Measurements from ENCODE around the gene PDIA6. TPM values are rescaled to one million over a fixed set of nuclear protein-coding genes. Genes with fewer than 3 reads are reported as not detected.

Gene PDIA6
- total RNA-seq, 2 experiments from 2014 or later = 147 to 148 TPM

DNA sequence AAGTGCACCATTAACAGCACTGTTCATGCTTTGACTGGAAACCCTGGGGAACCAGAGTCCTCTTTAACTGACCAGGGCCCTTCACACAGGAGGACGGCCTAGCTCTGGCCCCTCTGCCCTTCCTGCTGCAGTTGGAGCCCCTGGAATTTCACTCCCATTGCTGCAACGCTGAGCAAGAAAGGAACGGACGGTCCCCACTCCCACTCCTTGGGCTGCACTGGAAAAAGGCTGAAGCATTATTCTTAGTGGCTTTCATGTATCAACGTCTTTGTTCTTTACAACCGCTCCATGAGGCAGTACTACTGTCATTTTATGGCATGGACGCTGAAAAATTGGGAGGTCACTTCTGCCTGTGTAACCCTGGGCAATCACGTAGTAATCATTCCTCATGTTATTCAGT is 9.9 kb downstream of the PDIA6 start:
- DNase-seq = no peak
- peaks cover 11% of the 10 kb centered on the region for H3K36me3 Mint-ChIP-seq
- H3K4me3 Mint-ChIP-seq = no peak overlapping the region
- no peaks in the 10 kb centered on the region for H3K27me3 Mint-ChIP-seq
- no peak overlapping the region for H3K27ac Mint-ChIP-seq
- H3K9me3 Mint-ChIP-seq = no peaks in the 10 kb centered on the region
- peaks cover 15% of the 10 kb centered on the region for H3K4me1 Mint-ChIP-seq

DNA sequence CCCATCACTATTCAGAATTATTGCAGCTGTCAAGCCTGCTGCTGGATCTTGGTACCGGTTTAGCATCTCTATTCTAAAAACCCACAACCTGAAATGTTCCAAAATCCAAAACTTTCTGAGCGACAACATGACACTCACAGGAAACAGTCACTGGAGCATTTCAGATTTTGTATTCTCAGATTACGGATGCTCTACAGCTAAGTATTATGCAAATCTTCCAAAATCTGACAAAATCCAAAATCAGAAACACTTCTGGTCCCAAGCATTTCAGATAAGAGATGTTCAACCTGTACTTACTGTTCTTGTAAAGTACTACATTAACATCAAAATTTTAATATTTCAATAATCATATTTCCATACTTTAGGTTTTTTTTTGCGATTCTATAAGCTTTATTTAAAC is 12.4 kb downstream of the PDIA6 start:
- DNase-seq = no peak
- H3K27me3 Mint-ChIP-seq = no peaks in the 10 kb centered on the region
- no peaks in the 10 kb centered on the region for H3K9me3 Mint-ChIP-seq
- peaks cover 18% of the 10 kb centered on the region for H3K36me3 Mint-ChIP-seq
- no peak overlapping the region for H3K27ac Mint-ChIP-seq
- H3K4me1 Mint-ChIP-seq = peaks cover 2% of the 10 kb centered on the region
- no peak overlapping the region for H3K4me3 Mint-ChIP-seq

DNA sequence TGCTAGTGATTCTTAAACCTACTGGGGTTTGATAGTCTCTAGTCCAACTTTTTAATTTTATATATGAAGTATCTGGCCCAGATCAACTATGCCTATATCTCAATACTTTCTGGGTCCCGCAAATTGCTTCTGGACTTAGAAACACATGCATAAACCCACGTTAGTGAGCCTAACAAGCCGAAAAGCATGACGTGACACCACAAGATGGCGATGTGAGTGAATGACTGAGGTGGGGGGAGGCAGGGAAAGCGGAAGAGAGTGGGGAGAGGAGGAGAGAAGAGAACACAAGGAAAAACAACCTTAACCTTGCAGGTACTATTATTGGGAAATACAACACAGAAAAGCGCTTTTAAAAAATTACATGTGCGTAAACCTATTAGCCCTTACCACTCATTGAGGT is 13.8 kb downstream of the PDIA6 start:
- Mint-ChIP-seq H3K4me1 (peaks cover 2% of the 10 kb centered on the region), H3K36me3 (peaks cover 16% of the 10 kb centered on the region), H3K27me3 (no peaks in the 10 kb centered on the region), H3K27ac (no peak overlapping the region), H3K4me3 (no peak overlapping the region), H3K9me3 (no peaks in the 10 kb centered on the region)
- no peak for DNase-seq

DNA sequence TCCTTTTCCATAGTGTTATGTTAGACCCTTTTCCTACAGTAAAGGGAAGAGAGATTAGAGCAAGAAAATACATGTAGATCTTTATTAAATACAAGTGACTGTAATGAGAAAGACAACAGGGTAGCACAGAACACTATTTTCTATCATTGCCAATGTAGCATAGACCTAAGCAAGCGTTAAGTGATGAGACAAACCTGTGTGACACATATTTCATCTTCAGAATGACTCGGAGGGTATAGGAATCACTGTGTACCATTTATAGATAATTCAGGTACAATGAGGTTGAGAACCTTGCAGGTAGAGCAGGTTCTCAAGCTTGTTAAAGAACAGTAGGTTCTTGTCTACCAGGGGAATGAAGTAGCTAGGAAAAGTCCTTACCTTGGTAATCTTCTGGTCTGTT is 15.9 kb downstream of the PDIA6 start:
- H3K4me3 Mint-ChIP-seq = no peak overlapping the region
- H3K36me3 Mint-ChIP-seq = peaks cover 26% of the 10 kb centered on the region
- no peak for DNase-seq
- H3K27me3 Mint-ChIP-seq = no peaks in the 10 kb centered on the region
- no peaks in the 10 kb centered on the region for H3K9me3 Mint-ChIP-seq
- H3K4me1 Mint-ChIP-seq = peaks cover 4% of the 10 kb centered on the region
- H3K27ac Mint-ChIP-seq = no peak overlapping the region

DNA sequence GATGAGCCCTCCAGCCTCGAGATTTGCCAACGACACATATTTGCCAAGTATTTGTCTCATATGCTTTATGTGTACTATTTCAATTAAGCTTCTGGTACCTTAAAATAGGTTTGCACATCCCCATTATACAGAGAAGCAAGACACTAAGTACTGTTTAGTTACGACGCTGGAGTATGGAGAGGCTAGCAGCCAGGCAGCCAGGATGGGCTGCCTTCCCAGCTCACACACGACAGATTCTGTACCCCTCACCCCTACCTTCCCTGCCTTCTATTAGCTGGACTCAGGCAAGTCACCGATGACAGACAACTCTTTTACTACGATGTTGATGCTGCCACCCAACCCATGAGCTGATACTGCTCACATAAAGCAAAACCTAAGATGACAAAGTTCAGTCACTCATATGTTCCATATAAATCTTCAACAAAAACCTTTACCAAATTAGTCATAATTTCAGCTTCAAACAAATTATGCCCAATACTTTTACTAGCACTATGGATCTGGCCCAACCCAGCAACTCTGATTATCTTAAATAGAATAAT is 17.0 kb downstream of the PDIA6 start:
- Mint-ChIP-seq H3K4me3 (no peak overlapping the region), H3K9me3 (no peaks in the 10 kb centered on the region), H3K27ac (no peak overlapping the region), H3K27me3 (no peaks in the 10 kb centered on the region), H3K4me1 (peaks cover 10% of the 10 kb centered on the region), H3K36me3 (peaks cover 36% of the 10 kb centered on the region)
- no peak for DNase-seq

DNA sequence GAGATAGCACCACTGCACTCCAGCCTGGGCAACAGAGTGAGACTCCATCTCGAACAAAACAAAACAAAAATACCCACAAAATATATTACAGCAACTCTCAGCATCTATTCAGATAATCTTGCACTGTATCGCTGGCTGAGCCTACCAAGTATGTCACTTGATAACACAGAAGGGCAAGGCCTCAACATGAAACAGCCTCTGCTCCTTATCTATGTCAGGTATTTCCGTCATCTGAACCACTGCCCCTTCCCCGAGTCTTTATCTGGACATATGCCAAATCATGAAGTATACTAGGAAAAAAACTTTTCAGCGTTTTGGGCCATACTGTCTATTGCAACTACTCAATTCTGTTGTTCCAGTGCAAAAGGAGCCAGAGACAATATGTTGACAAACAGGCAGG is 17.7 kb downstream of the PDIA6 start:
- H3K4me1 Mint-ChIP-seq = peaks cover 15% of the 10 kb centered on the region
- H3K36me3 Mint-ChIP-seq = peaks cover 36% of the 10 kb centered on the region

DNA sequence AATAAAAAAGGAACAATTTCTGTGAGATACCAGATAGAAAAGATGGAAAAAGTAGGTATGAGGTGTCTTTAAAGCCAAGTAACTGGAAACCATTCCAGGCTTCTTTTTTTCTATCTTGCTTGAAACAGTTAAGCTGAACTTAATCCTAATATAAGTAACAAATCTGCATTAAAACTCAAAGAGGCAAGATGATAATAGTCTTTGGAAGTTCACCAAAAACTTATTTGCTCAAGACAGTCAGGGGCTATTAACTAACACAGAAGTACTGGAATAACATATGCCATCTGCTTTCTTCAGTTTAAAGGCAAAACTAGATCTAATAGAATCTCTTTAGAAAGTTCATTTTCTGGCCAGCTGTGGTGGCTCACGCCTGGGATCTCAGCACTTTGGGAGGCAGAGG is 18.8 kb downstream of the PDIA6 start:
- H3K9me3 Mint-ChIP-seq = no peaks in the 10 kb centered on the region
- no peak overlapping the region for H3K27ac Mint-ChIP-seq
- peaks cover 15% of the 10 kb centered on the region for H3K4me1 Mint-ChIP-seq
- H3K36me3 Mint-ChIP-seq = peaks cover 39% of the 10 kb centered on the region
- no peaks in the 10 kb centered on the region for H3K27me3 Mint-ChIP-seq
- no peak for DNase-seq
- H3K4me3 Mint-ChIP-seq = no peak overlapping the region

More for the DNA sequence above, 17.7 kb downstream of the PDIA6 start:
- DNase-seq = no peak
- no peaks in the 10 kb centered on the region for H3K9me3 Mint-ChIP-seq
- H3K27ac Mint-ChIP-seq = no peak overlapping the region
- no peak overlapping the region for H3K4me3 Mint-ChIP-seq
- no peaks in the 10 kb centered on the region for H3K27me3 Mint-ChIP-seq

DNA sequence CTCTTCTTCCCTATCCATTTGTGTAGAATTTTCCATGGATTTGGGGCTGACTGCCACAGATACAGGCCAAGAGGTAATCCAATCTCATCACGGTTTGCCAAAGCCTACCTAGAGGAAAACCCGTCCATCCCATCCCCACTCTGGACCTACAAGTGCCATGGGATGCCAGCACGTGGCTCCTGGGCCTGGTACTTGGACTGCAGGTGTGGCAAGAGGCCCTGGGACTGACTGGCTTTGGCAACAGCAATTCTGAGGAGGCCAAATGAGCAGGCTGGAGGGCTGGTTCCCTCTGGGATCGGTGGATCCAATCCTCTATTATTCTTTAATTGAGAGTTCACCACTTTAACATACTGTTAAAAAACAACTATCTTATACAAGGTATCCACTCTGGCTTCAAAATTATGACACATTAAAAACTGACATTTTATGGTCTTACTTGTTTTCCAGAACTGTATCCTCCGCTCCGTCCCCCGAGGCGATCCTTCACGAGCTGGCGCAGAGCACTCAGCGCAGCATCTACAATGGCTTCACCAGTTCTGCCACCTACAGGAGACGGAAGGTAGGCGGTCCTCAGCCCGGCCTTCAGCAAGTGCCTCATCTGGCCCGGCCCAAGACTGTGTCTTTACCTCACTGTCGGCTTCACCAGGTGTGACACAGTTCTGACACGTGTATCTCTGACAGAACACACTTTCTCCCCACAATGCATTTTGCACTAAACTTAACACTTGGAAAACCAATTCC is 19.8 kb downstream of the PDIA6 start:
- Mint-ChIP-seq H3K27ac (no peak overlapping the region), H3K9me3 (no peaks in the 10 kb centered on the region), H3K4me1 (peaks cover 15% of the 10 kb centered on the region), H3K27me3 (no peaks in the 10 kb centered on the region), H3K4me3 (no peak overlapping the region), H3K36me3 (peaks cover 37% of the 10 kb centered on the region)
- no peak for DNase-seq

DNA sequence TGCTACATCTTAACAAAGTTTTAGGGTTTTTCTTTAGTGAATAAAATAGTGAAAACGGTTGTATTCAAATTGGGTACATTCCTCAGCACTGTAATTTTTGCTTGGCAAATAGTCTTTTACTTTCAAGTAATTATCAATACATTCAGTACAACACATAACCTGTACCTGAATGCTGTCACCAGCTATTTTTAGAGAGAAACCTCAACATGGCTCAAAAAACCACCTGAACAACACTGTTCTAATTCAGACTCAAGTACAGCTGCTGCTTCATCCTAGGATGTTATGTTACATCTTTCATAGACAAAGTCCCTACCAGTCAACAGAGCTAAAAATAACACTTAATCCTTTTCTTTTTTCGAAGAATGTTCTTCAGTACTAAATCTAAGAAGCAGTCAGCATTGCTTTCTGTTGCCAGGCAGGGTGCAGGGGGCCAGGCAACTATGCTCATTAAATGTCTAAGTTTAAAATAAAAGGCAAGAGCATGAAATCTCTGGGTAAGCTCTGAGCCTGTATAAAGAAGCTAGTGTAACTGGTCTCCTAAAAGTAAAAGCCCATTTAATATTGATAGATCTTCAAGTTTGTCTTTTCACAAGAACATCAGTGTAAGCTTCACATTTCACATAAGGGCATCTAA is 20.5 kb downstream of the PDIA6 start:
- Mint-ChIP-seq H3K9me3 (no peaks in the 10 kb centered on the region), H3K27ac (no peak overlapping the region), H3K4me3 (no peak overlapping the region), H3K27me3 (no peaks in the 10 kb centered on the region), H3K36me3 (peaks cover 41% of the 10 kb centered on the region), H3K4me1 (peaks cover 15% of the 10 kb centered on the region)
- no peak for DNase-seq

GRCh38 chr2:10790228-10790973 is 22.2 kb downstream of the PDIA6 start:
- H3K4me3 Mint-ChIP-seq = no peak overlapping the region
- no peaks in the 10 kb centered on the region for H3K9me3 Mint-ChIP-seq
- peaks cover 15% of the 10 kb centered on the region for H3K4me1 Mint-ChIP-seq
- DNase-seq = no peak
- no peaks in the 10 kb centered on the region for H3K27me3 Mint-ChIP-seq
- H3K36me3 Mint-ChIP-seq = peaks cover 45% of the 10 kb centered on the region
- H3K27ac Mint-ChIP-seq = no peak overlapping the region

- Mint-ChIP-seq H3K4me3 (no peak overlapping the region), H3K4me1 (peaks cover 15% of the 10 kb centered on the region), H3K27ac (no peak overlapping the region), H3K9me3 (no peaks in the 10 kb centered on the region), H3K36me3 (peaks cover 55% of the 10 kb centered on the region), H3K27me3 (no peaks in the 10 kb centered on the region)
- DNase-seq = no peak
Observed at GRCh38 chr2:10788855-10789254, 23.7 kb downstream of the PDIA6 start.

DNA sequence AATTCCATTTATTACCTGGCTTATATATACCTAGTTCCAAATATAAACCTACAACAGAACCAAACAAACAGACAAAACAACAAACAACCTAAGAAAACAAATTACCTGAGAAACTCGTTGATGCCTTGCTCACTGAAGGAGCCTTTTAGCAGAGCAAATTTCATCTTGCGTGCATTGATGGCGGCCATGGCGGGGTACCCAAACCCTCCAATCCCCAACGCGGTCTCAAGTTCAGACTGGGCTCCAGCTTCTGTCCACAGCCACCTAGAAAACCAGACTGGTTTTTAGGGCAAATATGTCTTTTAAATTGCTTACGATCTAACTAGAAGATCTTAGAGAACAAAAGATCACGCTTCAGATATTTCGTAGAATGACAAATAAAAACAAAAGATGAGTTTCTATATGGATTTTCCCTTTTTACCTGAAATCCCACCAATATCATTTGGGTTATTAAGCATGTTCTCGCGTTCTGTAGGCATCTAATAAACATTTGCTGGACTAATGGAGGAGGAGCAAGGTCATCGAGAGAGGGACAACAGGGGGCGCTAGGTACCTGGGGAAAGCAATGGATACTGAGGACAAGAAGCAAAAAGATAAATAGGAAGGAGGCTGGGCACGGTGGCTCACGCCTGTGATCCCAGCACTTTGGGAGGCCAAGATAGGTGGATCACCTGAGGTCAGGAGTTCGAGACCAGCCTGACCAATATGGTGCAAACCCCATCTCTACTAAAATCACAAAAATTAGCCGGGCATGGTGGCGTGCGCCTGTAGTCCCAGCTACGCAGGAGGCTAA is 25.2 kb downstream of the PDIA6 start:
- H3K27ac Mint-ChIP-seq = peak overlapping the region; percentile 8
- no peak for DNase-seq
- no peaks in the 10 kb centered on the region for H3K27me3 Mint-ChIP-seq
- no peaks in the 10 kb centered on the region for H3K9me3 Mint-ChIP-seq
- peaks cover 56% of the 10 kb centered on the region for H3K36me3 Mint-ChIP-seq
- no peak overlapping the region for H3K4me3 Mint-ChIP-seq
- H3K4me1 Mint-ChIP-seq = peaks cover 15% of the 10 kb centered on the region

DNA sequence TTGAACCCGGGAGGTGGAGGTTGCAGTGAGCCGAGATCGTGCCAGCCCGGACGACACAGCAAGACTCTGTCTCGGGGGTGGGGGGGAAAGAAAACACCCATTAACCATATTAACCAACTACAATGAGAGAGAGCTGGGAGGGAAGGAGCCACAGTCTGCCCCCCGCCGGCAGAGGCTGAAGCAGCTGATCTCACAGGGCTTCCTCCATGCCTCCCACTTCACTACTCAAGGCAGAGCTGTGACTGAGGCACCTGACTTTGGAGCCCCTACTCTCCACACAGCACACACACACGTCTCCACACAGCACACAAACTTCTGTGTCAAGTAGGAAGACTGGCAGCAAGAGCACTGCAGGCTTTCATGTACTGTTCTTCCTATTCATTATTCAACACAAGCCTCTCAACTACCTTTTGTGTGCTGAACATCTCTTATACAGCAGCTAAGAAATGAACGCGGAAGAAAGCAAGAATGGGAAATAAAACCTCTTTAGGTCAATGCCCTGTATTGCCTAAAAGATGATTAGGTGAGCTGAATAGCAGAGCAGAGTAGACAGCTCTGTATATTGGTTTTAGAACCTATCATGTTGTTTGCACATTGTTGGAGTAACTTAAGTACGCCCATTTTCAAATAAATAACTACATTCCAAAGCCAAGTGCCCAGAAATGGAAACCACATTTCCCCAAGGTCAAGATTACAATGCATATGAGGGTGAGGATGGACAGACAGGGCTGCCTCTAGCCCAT is 26.2 kb downstream of the PDIA6 start:
- no peaks in the 10 kb centered on the region for H3K9me3 Mint-ChIP-seq
- no peak for DNase-seq
- peaks cover 8% of the 10 kb centered on the region for H3K4me1 Mint-ChIP-seq
- no peaks in the 10 kb centered on the region for H3K27me3 Mint-ChIP-seq
- H3K36me3 Mint-ChIP-seq = peaks cover 53% of the 10 kb centered on the region
- H3K4me3 Mint-ChIP-seq = no peak overlapping the region
- H3K27ac Mint-ChIP-seq = no peak overlapping the region

GRCh38 chr2:10785260-10785659 is 27.3 kb downstream of the PDIA6 start:
- peaks cover 48% of the 10 kb centered on the region for H3K36me3 Mint-ChIP-seq
- peaks cover 2% of the 10 kb centered on the region for H3K4me1 Mint-ChIP-seq

More at GRCh38 chr2:10785260-10785659, 27.3 kb downstream of the PDIA6 start:
- Mint-ChIP-seq H3K9me3 (no peaks in the 10 kb centered on the region), H3K4me3 (no peak overlapping the region), H3K27ac (no peak overlapping the region), H3K27me3 (no peaks in the 10 kb centered on the region)
- DNase-seq = no peak

Data from activated naive CD8-positive, alpha-beta T cell treated with anti-CD3 and anti-CD28 coated beads for 36 hours (primary cell).